ENCODE data around the gene GPBAR1.

GRCh38 chr2:218238887-218239286 lies 21.9 kb upstream of the GPBAR1 start:
- TF ChIP-seq CTCF (IDR thresholded peaks at IDR 0.05) (no peak), EP300 (IDR thresholded peaks at IDR 0.05) (no peak)
